ENCODE data around the gene HLA-DMB. TPM values are rescaled to one million over a fixed set of nuclear protein-coding genes. Genes with fewer than 3 reads are reported as not detected.
A peak's percentile ranks its signal among the peaks of the same experiment; 100 is the strongest.

Gene HLA-DMB
- polyA plus RNA-seq, 1 of the 3 experiments (the other 2 are of a cell fraction), result not detected

DNA sequence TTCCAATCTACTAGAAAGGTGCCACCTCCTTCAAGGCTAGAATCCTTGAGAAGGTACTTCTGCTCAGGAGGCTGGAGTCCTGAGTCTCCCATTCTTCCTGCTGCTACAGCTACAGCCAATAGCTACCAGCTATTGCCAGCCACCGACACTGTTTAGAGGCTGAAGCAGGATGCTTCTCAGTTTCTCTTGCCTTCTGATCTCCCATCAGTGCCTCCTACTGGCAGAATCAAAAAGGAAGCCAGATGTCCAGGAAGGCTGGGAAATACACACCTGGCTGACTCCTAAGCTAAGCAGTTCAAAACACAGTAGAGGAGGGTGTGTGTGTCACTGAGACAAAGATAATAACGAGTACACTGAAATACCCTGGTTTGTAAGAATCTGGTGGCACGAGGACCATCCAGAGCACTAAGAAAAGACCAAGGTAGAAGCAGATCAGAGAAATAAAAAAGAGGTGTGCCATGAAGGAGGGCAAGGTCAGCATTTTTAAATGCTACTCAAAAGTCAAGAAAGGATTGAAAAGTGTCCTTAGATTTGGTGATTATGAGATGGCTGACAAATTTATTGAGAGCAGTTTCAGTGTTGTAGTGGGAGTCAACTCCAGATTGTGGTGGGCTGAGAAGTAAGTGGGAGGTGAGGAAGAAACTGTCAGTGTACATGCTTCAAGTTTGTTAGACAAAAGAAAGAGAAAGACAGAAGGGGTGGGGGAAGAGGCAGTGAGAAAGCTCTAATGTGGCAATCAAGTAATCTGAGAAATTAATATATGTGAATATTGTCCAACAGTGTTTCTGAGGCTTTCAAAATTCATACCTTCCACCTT, 14.4 kb upstream of the HLA-DMB start:
- ChIA-PET POLR2A (no interaction called here), CTCF (interaction anchor here (0.7 to 10.8 kb wide), 11 partner anchors 14 to 363 kb away, joined by 3 to 187 read pairs (median 11); partner anchors contain the start of genes BRD2, HLA-DMB and TAP2)
- no peaks in the 10 kb centered on the region for H3K27me3 ChIP-seq (ENCODE audit: insufficient read depth)
- no peaks in the 10 kb centered on the region for H3F3A ChIP-seq (replicated peaks; ENCODE audit: insufficient read depth)
- H3K9ac ChIP-seq, result no peak overlapping the region
- H3K27ac ChIP-seq (ENCODE audit: low read depth in 2 of 2, low read length in 1 of 2), result no peak overlapping the region
- no peaks in the 10 kb centered on the region for H3K9me2 ChIP-seq
- peaks cover 4% of the 10 kb centered on the region; the same call in 1 of the 2 replicates for H3K9me3 ChIP-seq
- no peak overlapping the region for H2AFZ ChIP-seq (ENCODE audit: low read depth)
- H4K20me1 ChIP-seq (ENCODE audit: insufficient read depth), result no peaks in the 10 kb centered on the region
- no peak overlapping the region for H3K4me3 ChIP-seq (ENCODE audit: low read depth in 2 of 2, low read length in 1 of 2)
- H3K4me2 ChIP-seq, result no peak overlapping the region
- no peaks in the 10 kb centered on the region for H3K36me3 ChIP-seq (replicated peaks in 1 of 2; ENCODE audit: control insufficient read depth in 1 of 2, insufficient read depth in 2 of 2, low read length in 1 of 2)
- H3K79me2 ChIP-seq (ENCODE audit: insufficient read depth), result no peaks in the 10 kb centered on the region
- 33% methylated on average over 3 of the region's 3 CpGs for WGBS (ENCODE audit: low lambda C conversion rate)
- no peak for TF ChIP-seq YY1 (IDR thresholded peaks at IDR 0.05; ENCODE audit: low read depth)
- TF ChIP-seq, protein P1, sequence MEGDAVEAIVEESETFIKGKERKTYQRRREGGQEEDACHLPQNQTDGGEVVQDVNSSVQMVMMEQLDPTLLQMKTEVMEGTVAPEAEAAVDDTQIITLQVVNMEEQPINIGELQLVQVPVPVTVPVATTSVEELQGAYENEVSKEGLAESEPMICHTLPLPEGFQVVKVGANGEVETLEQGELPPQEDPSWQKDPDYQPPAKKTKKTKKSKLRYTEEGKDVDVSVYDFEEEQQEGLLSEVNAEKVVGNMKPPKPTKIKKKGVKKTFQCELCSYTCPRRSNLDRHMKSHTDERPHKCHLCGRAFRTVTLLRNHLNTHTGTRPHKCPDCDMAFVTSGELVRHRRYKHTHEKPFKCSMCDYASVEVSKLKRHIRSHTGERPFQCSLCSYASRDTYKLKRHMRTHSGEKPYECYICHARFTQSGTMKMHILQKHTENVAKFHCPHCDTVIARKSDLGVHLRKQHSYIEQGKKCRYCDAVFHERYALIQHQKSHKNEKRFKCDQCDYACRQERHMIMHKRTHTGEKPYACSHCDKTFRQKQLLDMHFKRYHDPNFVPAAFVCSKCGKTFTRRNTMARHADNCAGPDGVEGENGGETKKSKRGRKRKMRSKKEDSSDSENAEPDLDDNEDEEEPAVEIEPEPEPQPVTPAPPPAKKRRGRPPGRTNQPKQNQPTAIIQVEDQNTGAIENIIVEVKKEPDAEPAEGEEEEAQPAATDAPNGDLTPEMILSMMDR (IDR thresholded peaks at IDR 0.05), result peak; percentile 43
- DNase-seq, result no peak
- peaks cover 0 to 6% of the 10 kb centered on the region in 2 experiments; a peak in 1 of 4 replicates for H3K4me1 ChIP-seq (ENCODE audit: control insufficient read depth in 1 of 2, insufficient read depth in 2 of 2, low read depth in 1 of 2, low read length in 1 of 2)

DNA sequence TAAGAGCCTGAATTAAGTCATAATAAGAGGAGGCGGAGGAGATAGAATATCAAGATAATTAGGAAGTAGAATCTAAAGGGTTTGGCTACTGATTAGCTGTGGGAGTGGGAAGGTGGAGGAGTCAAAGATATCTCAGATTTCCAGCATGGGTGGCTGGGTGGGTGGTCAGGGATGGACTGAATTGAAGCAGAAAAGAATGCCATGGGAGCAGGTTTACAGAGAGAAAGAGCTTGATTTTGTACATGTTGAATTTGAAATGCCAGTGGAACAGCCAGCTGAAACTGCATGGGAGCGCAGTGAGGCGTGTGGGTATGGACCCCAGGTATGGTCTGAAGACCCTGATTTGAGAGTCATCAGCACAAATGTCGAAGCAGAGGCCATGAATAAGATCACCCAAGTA, 13.4 kb upstream of the HLA-DMB start:
- Histone ChIP-seq H3K4me3 (ENCODE audit: low read depth in 2 of 2, low read length in 1 of 2) (no peak overlapping the region), H3K79me2 (ENCODE audit: insufficient read depth) (no peaks in the 10 kb centered on the region), H3K9ac (no peak overlapping the region), H3K9me2 (no peaks in the 10 kb centered on the region), H3K9me3 (peaks cover 4% of the 10 kb centered on the region; the same call in 1 of the 2 replicates), H3K27me3 (ENCODE audit: insufficient read depth) (no peaks in the 10 kb centered on the region), H3K4me2 (no peak overlapping the region), H3K36me3 (replicated peaks in 1 of 2; ENCODE audit: control insufficient read depth in 1 of 2, insufficient read depth in 2 of 2, low read length in 1 of 2) (no peaks in the 10 kb centered on the region), H3K27ac (ENCODE audit: low read depth in 2 of 2, low read length in 1 of 2) (no peak overlapping the region), H3F3A (replicated peaks; ENCODE audit: insufficient read depth) (no peaks in the 10 kb centered on the region), H3K4me1 (ENCODE audit: control insufficient read depth in 1 of 2, insufficient read depth in 2 of 2, low read depth in 1 of 2, low read length in 1 of 2) (peaks cover 0 to 6% of the 10 kb centered on the region in 2 experiments; a peak in 1 of 4 replicates), H4K20me1 (ENCODE audit: insufficient read depth) (no peaks in the 10 kb centered on the region), H2AFZ (ENCODE audit: low read depth) (no peak overlapping the region)
- DNase-seq, result no peak
- POLR2A ChIA-PET, result interaction anchor here (1.3 kb wide), 1 partner anchor 18 kb away, joined by 7 read pairs; no protein-coding TSS in a partner anchor
- WGBS (ENCODE audit: low lambda C conversion rate), result 62% methylated on average over 4 of the region's 4 CpGs
- CTCF ChIA-PET, result interaction anchor here (0.7 to 10.8 kb wide), 19 partner anchors 9 to 364 kb away, joined by 3 to 187 read pairs (median 6); partner anchors contain the start of genes BRD2, HLA-DMB, PSMB9 and TAP1
- no peak for TF ChIP-seq EZH2phosphoT487 (IDR thresholded peaks at IDR 0.05; ENCODE audit: borderline replicate concordance, low read depth)
- TF ChIP-seq JUND (IDR thresholded peaks at IDR 0.05), result no peak
- TF ChIP-seq SMC3 (IDR thresholded peaks at IDR 0.05; ENCODE audit: low read depth, low read length), result no peak
- TF ChIP-seq POLR2AphosphoS5 (IDR thresholded peaks at IDR 0.05; ENCODE audit: low read depth, low read length), result no peak
- TF ChIP-seq GABPA (IDR thresholded peaks at IDR 0.05; ENCODE audit: low read depth), result no peak
- no peak for TF ChIP-seq NFIC (IDR thresholded peaks at IDR 0.05; ENCODE audit: borderline replicate concordance)
- TF ChIP-seq CHD2 (IDR thresholded peaks at IDR 0.05; ENCODE audit: low read length, partially characterized antibody), result no peak
- no peak for TF ChIP-seq FOXJ3 (CRISPR knock-in tag; IDR thresholded peaks at IDR 0.05)
- TF ChIP-seq TAF1 (IDR thresholded peaks at IDR 0.05; ENCODE audit: borderline replicate concordance, low read depth, low read length), result no peak
- TF ChIP-seq MXI1 (IDR thresholded peaks at IDR 0.05; ENCODE audit: low read depth, low read length), result no peak
- TF ChIP-seq, protein P2, sequence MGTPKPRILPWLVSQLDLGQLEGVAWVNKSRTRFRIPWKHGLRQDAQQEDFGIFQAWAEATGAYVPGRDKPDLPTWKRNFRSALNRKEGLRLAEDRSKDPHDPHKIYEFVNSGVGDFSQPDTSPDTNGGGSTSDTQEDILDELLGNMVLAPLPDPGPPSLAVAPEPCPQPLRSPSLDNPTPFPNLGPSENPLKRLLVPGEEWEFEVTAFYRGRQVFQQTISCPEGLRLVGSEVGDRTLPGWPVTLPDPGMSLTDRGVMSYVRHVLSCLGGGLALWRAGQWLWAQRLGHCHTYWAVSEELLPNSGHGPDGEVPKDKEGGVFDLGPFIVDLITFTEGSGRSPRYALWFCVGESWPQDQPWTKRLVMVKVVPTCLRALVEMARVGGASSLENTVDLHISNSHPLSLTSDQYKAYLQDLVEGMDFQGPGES (IDR thresholded peaks at IDR 0.05; ENCODE audit: low read depth, low read length), result no peak
- TF ChIP-seq, protein P3, sequence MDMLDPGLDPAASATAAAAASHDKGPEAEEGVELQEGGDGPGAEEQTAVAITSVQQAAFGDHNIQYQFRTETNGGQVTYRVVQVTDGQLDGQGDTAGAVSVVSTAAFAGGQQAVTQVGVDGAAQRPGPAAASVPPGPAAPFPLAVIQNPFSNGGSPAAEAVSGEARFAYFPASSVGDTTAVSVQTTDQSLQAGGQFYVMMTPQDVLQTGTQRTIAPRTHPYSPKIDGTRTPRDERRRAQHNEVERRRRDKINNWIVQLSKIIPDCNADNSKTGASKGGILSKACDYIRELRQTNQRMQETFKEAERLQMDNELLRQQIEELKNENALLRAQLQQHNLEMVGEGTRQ (IDR thresholded peaks at IDR 0.05; ENCODE audit: borderline replicate concordance, low read depth, low read length), result no peak
- TF ChIP-seq, protein P4, sequence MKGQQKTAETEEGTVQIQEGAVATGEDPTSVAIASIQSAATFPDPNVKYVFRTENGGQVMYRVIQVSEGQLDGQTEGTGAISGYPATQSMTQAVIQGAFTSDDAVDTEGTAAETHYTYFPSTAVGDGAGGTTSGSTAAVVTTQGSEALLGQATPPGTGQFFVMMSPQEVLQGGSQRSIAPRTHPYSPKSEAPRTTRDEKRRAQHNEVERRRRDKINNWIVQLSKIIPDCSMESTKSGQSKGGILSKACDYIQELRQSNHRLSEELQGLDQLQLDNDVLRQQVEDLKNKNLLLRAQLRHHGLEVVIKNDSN (IDR thresholded peaks at IDR 0.05; ENCODE audit: borderline replicate concordance, low read depth), result no peak
- TF ChIP-seq, protein P5, sequence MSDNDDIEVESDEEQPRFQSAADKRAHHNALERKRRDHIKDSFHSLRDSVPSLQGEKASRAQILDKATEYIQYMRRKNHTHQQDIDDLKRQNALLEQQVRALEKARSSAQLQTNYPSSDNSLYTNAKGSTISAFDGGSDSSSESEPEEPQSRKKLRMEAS (IDR thresholded peaks at IDR 0.05; ENCODE audit: low read depth), result no peak
- TF ChIP-seq YY1 (IDR thresholded peaks at IDR 0.05; ENCODE audit: low read depth), result no peak
- TF ChIP-seq MEF2A (IDR thresholded peaks at IDR 0.05; ENCODE audit: borderline replicate concordance, low read depth), result no peak
- TF ChIP-seq RFX5 (IDR thresholded peaks at IDR 0.05; ENCODE audit: low read length), result no peak
- TF ChIP-seq FOSL2 (IDR thresholded peaks at IDR 0.05; ENCODE audit: borderline replicate concordance, low read depth), result no peak
- TF ChIP-seq ELF1 (IDR thresholded peaks at IDR 0.05), result no peak

Data from SK-N-SH (cell line).